IPS DF 19.7 (cell line): ENCODE data around the gene LHB.
"Not testable (repeated sequence)": the region's sequence is repeated elsewhere in the genome, so short reads cannot be mapped to it uniquely, and the experiment has no call there.

Source experiments
- DNase-seq: peaks from one replicate; pipeline ENCODE4 v3.0.0-alpha.2; 2013; ENCODE audit warnings: low read depth, low spot score

Gene LHB

GRCh38 chr19:49038111-49038510 lies 21.2 kb upstream of the LHB start:
- DNase-seq: not testable (repeated sequence)

GRCh38 chr19:49036815-49037214 lies 19.9 kb upstream of the LHB start, which contains the start of gene CGB1:
Gene CGB1 (minus strand): TSS chr19:49036895. CDS start chr19:49036711, 184 bp downstream.
- not testable (repeated sequence) for DNase-seq

- DNase-seq: not testable (repeated sequence)
These were observed 14.9 kb upstream of the LHB start, which contains the start of gene CGB2 for GRCh38 chr19:49031642-49032301. Gene CGB2 (plus strand): TSS chr19:49031890. CDS start chr19:49032096, 206 bp downstream.

- not testable (repeated sequence) for DNase-seq
These were observed 13.4 kb upstream of the LHB start for GRCh38 chr19:49030323-49030722.

- DNase-seq: not testable (repeated sequence)
These were observed 12.9 kb upstream of the LHB start for GRCh38 chr19:49029749-49030148.

GRCh38 chr19:49028686-49029085 lies 11.8 kb upstream of the LHB start:
- DNase-seq: not testable (repeated sequence)

GRCh38 chr19:49025599-49025998 lies 8.7 kb upstream of the LHB start:
- not testable (repeated sequence) for DNase-seq

GRCh38 chr19:49025088-49025487 lies 8.2 kb upstream of the LHB start:
- not testable (repeated sequence) for DNase-seq

GRCh38 chr19:49024233-49024632 lies 7.3 kb upstream of the LHB start, which contains the start of gene CGB3:
Gene CGB3 (minus strand): TSS chr19:49024333. CDS start chr19:49023971, 362 bp downstream.
- DNase-seq: not testable (repeated sequence)

- no peak for DNase-seq
These were observed 5.2 kb upstream of the LHB start for GRCh38 chr19:49022116-49022515.

GRCh38 chr19:49020931-49021895 lies 4.3 kb upstream of the LHB start:
- no peak for DNase-seq

- no peak for DNase-seq
These were observed 3.5 kb upstream of the LHB start for GRCh38 chr19:49020342-49020741.

GRCh38 chr19:49019242-49019932 lies 2.5 kb upstream of the LHB start:
- DNase-seq: no peak

GRCh38 chr19:49018388-49019241 lies 1.7 kb upstream of the LHB start:
- DNase-seq: not testable (repeated sequence)

GRCh38 chr19:49017666-49018351 lies 918 bp upstream of the LHB start:
- DNase-seq: no peak

GRCh38 chr19:49016067-49016839 lies 638 bp downstream of the LHB start:
- no peak for DNase-seq

GRCh38 chr19:49014870-49015255 lies 2.0 kb downstream of the LHB start:
- no peak for DNase-seq

GRCh38 chr19:49014123-49014869 lies 2.6 kb downstream of the LHB start:
- DNase-seq: no peak

GRCh38 chr19:49011194-49011593 lies 5.7 kb downstream of the LHB start:
- no peak for DNase-seq
